ENCODE measurements around the gene SP1.
"Not testable (repeated sequence)": the region's sequence is repeated elsewhere in the genome, so short reads cannot be mapped to it uniquely, and the experiment has no call there.

- TF ChIP-seq EZH2 (IDR thresholded peaks at IDR 0.05; ENCODE audit: low read depth, unreplicated experiment); CTCF (conservative IDR thresholded peaks at IDR 0.05; ENCODE audit: low read depth in 2 of 2); JUNB (IDR thresholded peaks at IDR 0.05; ENCODE audit: unreplicated experiment); REST (IDR thresholded peaks at IDR 0.05; ENCODE audit: unreplicated experiment); POLR2AphosphoS5 (IDR thresholded peaks at IDR 0.05; ENCODE audit: low read depth); EZH2phosphoT487 (IDR thresholded peaks at IDR 0.05; ENCODE audit: unreplicated experiment); ZNF331 (CRISPR knock-in tag; IDR thresholded peaks at IDR 0.05; ENCODE audit: low read depth); CREB1 (CRISPR knock-in tag; IDR thresholded peaks at IDR 0.05; ENCODE audit: low read depth); STAT1 (IDR thresholded peaks at IDR 0.05; ENCODE audit: unreplicated experiment); ZNF462 (CRISPR knock-in tag; IDR thresholded peaks at IDR 0.05); NANOG (IDR thresholded peaks at IDR 0.05; ENCODE audit: borderline replicate concordance): not testable (repeated sequence)
These were observed 42.3 kb downstream of the SP1 start for GRCh38 chr12:53422247-53422646.

Measured in GM23338 (cell line).